Gastroesophageal sphincter (tissue), 4 donors: ENCODE measurements around the gene MAFG. TPM values are rescaled to one million over a fixed set of nuclear protein-coding genes. Genes with fewer than 3 reads are reported as not detected.

Experiments
- ATAC-seq: fragments of 150-250 bp; one replicate; pipeline ENCODE4 v1.9.1; 2016; ENCODE audit warnings: mild to moderate bottlenecking, moderate library complexity
- H3K27ac ChIP-seq, 4 donors: fragments of 200-600 bp; sonication (generic) in 3 of 4; 1 replicate in 3 of 4; 2 replicates in 1 of 4; pipeline ENCODE4 v1.5.1; 2016 to 2019
- H3K27me3 ChIP-seq: fragments of 200-600 bp; sonication (generic); one replicate; pipeline ENCODE4 v1.5.1; 2019
- H3K36me3 ChIP-seq, 2 donors: fragments of 200-600 bp; sonication (generic); one replicate each; pipeline ENCODE4 v1.5.1; 2019; ENCODE audit warnings: control low read depth in 1 of 2
- H3K4me1 ChIP-seq, 3 donors: fragments of 200-600 bp; sonication (generic); 1 replicate in 2 of 3; 2 replicates in 1 of 3; pipeline ENCODE4 v1.5.1; 2016 to 2019; ENCODE audit warnings: control low read depth in 2 of 3
- H3K4me3 ChIP-seq, 2 donors: fragments of 200-600 bp; sonication (generic); one replicate each; pipeline ENCODE4 v1.5.1; 2019; ENCODE audit warnings: mild to moderate bottlenecking in 1 of 2, moderate library complexity in 1 of 2
- H3K9me3 ChIP-seq, 3 donors: fragments of 200-600 bp; sonication (generic); one replicate each; pipeline ENCODE4 v1.5.1; 2017 to 2019; ENCODE audit warnings: control low read depth in 2 of 3
- CTCF ChIP-seq, 4 experiments: fragments of 200-600 bp in 2 of 4; fragments of 450-650 bp in 2 of 4; sonication (generic) in 1 of 4; IDR thresholded peaks; one replicate each; pipeline ENCODE4 v1.5.1; 2017 to 2019; ENCODE audit warnings: antibody characterized with exemption in 4 of 4, mild to moderate bottlenecking in 2 of 4, moderate library complexity in 2 of 4
- EP300 ChIP-seq: sonication (generic); formaldehyde crosslinking; IDR thresholded peaks from one replicate; pipeline ENCODE4 v1.6.1; 2017; ENCODE audit warnings: antibody characterized with exemption, mild to moderate bottlenecking
- POLR2A ChIP-seq, 2 donors: fragments of 450-650 bp; IDR thresholded peaks; one replicate each; pipeline ENCODE4 v1.6.1; 2017; ENCODE audit warnings: antibody characterized with exemption in 2 of 2, mild to moderate bottlenecking in 2 of 2, moderate library complexity in 1 of 2
- POLR2AphosphoS5 ChIP-seq: sonication (generic); formaldehyde crosslinking; IDR thresholded peaks from one replicate; pipeline ENCODE4 v1.6.1; 2017; ENCODE audit warnings: antibody characterized with exemption
- WGBS, 2 donors: methylation state at CpG; one replicate each; pipeline ENCODE4 v1.1.5; 2018; ENCODE audit warnings: low coverage in 1 of 2; 5-methylcytosine and 5-hydroxymethylcytosine counted together
- total RNA-seq, 4 donors: library from RNA; depleted of rRNA; stranded (reverse); fragments of >200 nt; gene quantifications; one replicate each; pipeline ENCODE4 v1.1.0, GENCODE V29; 2016

MAFG gene
- total RNA-seq, 4 donors from 2014 or later: 18.8 to 39.3 (median 25.3) TPM

GRCh38 chr17:81929253-81930141 is 2.0 kb upstream of the MAFG start:
- Histone ChIP-seq H3K4me3 (no peak overlapping the region), H3K4me1 (peaks cover 0 to 34% (median 29%) of the 10 kb centered on the region in 3 donors), H3K27ac (no peak overlapping the region), H3K27me3 (peaks cover 27% of the 10 kb centered on the region), H3K36me3 (no peaks in the 10 kb centered on the region), H3K9me3 (no peaks in the 10 kb centered on the region)
- WGBS, 2 donors: 100% methylated on average over 1 of the region's 31 CpGs; no CpG with 5 or more reads in 1 of the 2 donors
- no peak for TF ChIP-seq POLR2AphosphoS5
- TF ChIP-seq EP300: no peak
- no peak for TF ChIP-seq CTCF (IDR thresholded peaks at IDR 0.05)
- no peak for TF ChIP-seq POLR2A (IDR thresholded peaks at IDR 0.05)
- no peak for ATAC-seq

- Histone ChIP-seq H3K4me1 (peaks cover 0 to 41% (median 37%) of the 10 kb centered on the region in 3 donors), H3K27ac (peak overlapping the region in 2 of 4 donors; percentile 98 to 99), H3K9me3 (no peaks in the 10 kb centered on the region), H3K4me3 (peak overlapping the region; percentile 51 to 99), H3K27me3 (peaks cover 27% of the 10 kb centered on the region), H3K36me3 (no peaks in the 10 kb centered on the region)
- TF ChIP-seq POLR2A (IDR thresholded peaks at IDR 0.05): no peak
- no peak for TF ChIP-seq CTCF (IDR thresholded peaks at IDR 0.05)
- no peak for TF ChIP-seq POLR2AphosphoS5
- TF ChIP-seq EP300: no peak
- ATAC-seq: no peak
- no CpG with 5 or more reads among the region's 44 CpGs for WGBS, 2 donors
These were observed 1.2 kb upstream of the MAFG start for GRCh38 chr17:81928544-81929252.

- peaks cover 0 to 56% (median 49%) of the 10 kb centered on the region in 3 donors for H3K4me1 ChIP-seq
These were observed 333 bp downstream of the MAFG start for GRCh38 chr17:81927152-81927652.

GRCh38 chr17:81926451-81927151 is 934 bp downstream of the MAFG start:
- Histone ChIP-seq H3K4me3 (peak overlapping the region; percentile 93 to 99), H3K27me3 (peaks cover 21% of the 10 kb centered on the region), H3K36me3 (peaks cover 0 to 13% of the 10 kb centered on the region in 2 donors), H3K4me1 (peaks cover 0 to 61% (median 52%) of the 10 kb centered on the region in 3 donors), H3K27ac (peak overlapping the region; percentile 90 to 99 (median 97)), H3K9me3 (no peaks in the 10 kb centered on the region)
- WGBS, 2 donors: 1 to 2% methylated on average over 9 to 14 of the region's 46 CpGs
- ATAC-seq: peak; percentile 61
- TF ChIP-seq CTCF (IDR thresholded peaks at IDR 0.05) (no peak), POLR2AphosphoS5 (peak; percentile 5), POLR2A (IDR thresholded peaks at IDR 0.05) (no peak), EP300 (no peak)

More at GRCh38 chr17:81927152-81927652, 333 bp downstream of the MAFG start:
- peaks cover 27% of the 10 kb centered on the region for H3K27me3 ChIP-seq
- WGBS, 2 donors: no CpG with 5 or more reads among the region's 78 CpGs
- H3K36me3 ChIP-seq: peaks cover 0 to 8% of the 10 kb centered on the region in 2 donors
- H3K4me3 ChIP-seq: peak overlapping the region; percentile 93 to 99
- no peak for TF ChIP-seq POLR2AphosphoS5
- TF ChIP-seq CTCF (IDR thresholded peaks at IDR 0.05): no peak
- TF ChIP-seq POLR2A (IDR thresholded peaks at IDR 0.05): no peak
- TF ChIP-seq EP300: no peak
- H3K27ac ChIP-seq: peak overlapping the region; percentile 90 to 99 (median 97)
- no peaks in the 10 kb centered on the region for H3K9me3 ChIP-seq
- ATAC-seq: peak; percentile 27
